Neural cell (in vitro differentiated cells): ENCODE data around the gene QRICH2.

Experiments used
- CTCF ChIP-seq: fragments of 450-650 bp; IDR thresholded peaks from 2 replicates; pipeline ENCODE4 v1.5.1; 2014; ENCODE audit warnings: antibody characterized with exemption, mild to moderate bottlenecking, moderate library complexity; ENCODE audit not compliant: poor library complexity, severe bottlenecking
- EP300 ChIP-seq: fragments of 450-650 bp; conservative IDR thresholded peaks from 2 replicates; pipeline ENCODE4 v1.6.1; 2014; ENCODE audit warnings: antibody characterized with exemption, mild to moderate bottlenecking, moderate library complexity; ENCODE audit not compliant: poor library complexity, severe bottlenecking
- EZH2 ChIP-seq: fragments of 200-600, 300-800 bp; shearing (Covaris generic), sonication (generic); IDR thresholded peaks from 2 replicates; pipeline ENCODE4 v1.6.1; 2014; ENCODE audit warnings: antibody characterized with exemption, low read length, borderline replicate concordance, mild to moderate bottlenecking; ENCODE audit not compliant: insufficient read depth, poor library complexity, severe bottlenecking
- RAD21 ChIP-seq: fragments of 450-650 bp; conservative IDR thresholded peaks from 2 replicates; pipeline ENCODE4 v1.6.1; 2014; ENCODE audit warnings: antibody characterized with exemption, mild to moderate bottlenecking, moderate library complexity

- TF ChIP-seq EP300 (no peak), CTCF (peak; percentile 95), EZH2 (no peak), RAD21 (peak; percentile 89)
These were observed 28.9 kb downstream of the QRICH2 start for GRCh38 chr17:76278952-76279741.
